Astrocyte (in vitro differentiated cells and primary cell): ENCODE results near the gene SCN1A.

Source experiments
- CTCF ChIP-seq: IDR thresholded peaks from 2 replicates; pipeline ENCODE4 v1.5.1; 2011; ENCODE audit warnings: low read depth, mild to moderate bottlenecking, inconsistent platforms, low read length, moderate library complexity; ENCODE audit not compliant: insufficient read depth
- EZH2 ChIP-seq: IDR thresholded peaks from 2 replicates; pipeline ENCODE4 v1.6.1; 2012; ENCODE audit warnings: mild to moderate bottlenecking, low read length, inconsistent platforms; ENCODE audit not compliant: insufficient read depth

DNA sequence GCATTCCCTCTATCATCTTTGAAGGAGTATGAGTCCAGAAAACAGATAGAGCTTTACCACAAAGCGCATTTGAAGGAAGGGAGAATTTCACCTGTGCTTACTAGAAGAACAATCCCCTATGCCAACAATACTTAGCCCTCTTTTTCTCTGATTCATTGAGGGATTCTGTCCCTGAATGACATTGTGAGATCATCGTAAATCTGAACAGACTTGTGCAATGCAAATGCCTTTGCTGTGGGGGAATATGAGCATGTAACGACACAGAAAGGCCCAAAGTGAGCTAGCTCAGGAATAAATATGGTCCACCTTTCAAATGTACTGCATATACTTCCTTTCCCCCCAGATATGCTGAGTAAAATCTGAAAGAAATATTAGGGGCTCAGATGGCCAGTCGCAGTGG is 67.6 kb downstream of the SCN1A start:
- TF ChIP-seq CTCF, result no peak
- TF ChIP-seq EZH2, result no peak
